ENCODE data around the gene DHH. TPM values are rescaled to one million over a fixed set of nuclear protein-coding genes. Genes with fewer than 3 reads are reported as not detected.

DHH gene
- total RNA-seq, 2 experiments from 2014 or later = 0.06 to 0.17 TPM

DNA sequence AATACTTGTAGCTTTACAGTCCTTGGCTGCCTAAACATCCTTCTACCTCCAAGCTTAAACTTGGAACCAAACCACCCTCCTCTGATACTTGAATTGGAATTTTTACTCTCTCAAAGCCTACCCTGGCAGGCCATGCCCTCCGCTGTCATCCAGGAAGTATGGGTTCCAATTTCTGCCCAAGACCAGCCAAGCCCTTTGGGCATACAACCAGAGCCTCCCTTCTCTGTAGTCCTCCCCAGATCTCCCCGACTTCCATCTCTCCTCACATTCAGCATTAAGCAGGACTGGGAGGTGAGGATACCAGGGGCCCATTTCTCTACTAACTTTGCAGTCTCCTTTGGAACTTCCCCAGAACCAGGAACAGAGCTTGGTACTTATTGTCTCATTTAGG, 369 bp upstream of the DHH start:
- Histone ChIP-seq H3K79me2 (ENCODE audit: insufficient read depth, low read depth, low read length) (no peaks in the 10 kb centered on the region), H4K20me1 (ENCODE audit: insufficient read depth, low read length) (no peaks in the 10 kb centered on the region), H3K36me3 (ENCODE audit: insufficient read depth, low read length) (no peaks in the 10 kb centered on the region), H3K4me2 (ENCODE audit: low read length) (no peak overlapping the region), H3K9me3 (ENCODE audit: low read length) (no peaks in the 10 kb centered on the region), H3K9me2 (ENCODE audit: insufficient read depth, low read length) (no peaks in the 10 kb centered on the region), H3K4me1 (ENCODE audit: insufficient read depth, low read length, poor library complexity, severe bottlenecking) (peaks cover 7% of the 10 kb centered on the region), H3K4me3 (ENCODE audit: low read depth, low read length, poor library complexity, severe bottlenecking) (no peak overlapping the region), H3K27ac (ENCODE audit: low read depth, low read length, poor library complexity, severe bottlenecking) (no peak overlapping the region), H2AFZ (ENCODE audit: low read length) (no peak overlapping the region)
- intact Hi-C loops (cut with micrococcal nuclease; ENCODE audit: unreplicated experiment) = loop anchor here (5.0 kb wide), 1 partner anchor 98 kb away; the partner anchor contains the start of gene DDN
- ChIA-PET POLR2A (interaction anchor here (0.6 kb wide), 3 partner anchors 23 to 199 kb away, joined by 3 to 4 read pairs (median 3); no protein-coding TSS in a partner anchor), CTCF (ENCODE audit: unreplicated experiment) (no interaction called here)
- no peak for DNase-seq (ENCODE audit: low spot score)
- TF ChIP-seq EZH2phosphoT487 (IDR thresholded peaks at IDR 0.05; ENCODE audit: borderline replicate concordance, low read depth, low read length) = no peak
- TF ChIP-seq, protein P1, sequence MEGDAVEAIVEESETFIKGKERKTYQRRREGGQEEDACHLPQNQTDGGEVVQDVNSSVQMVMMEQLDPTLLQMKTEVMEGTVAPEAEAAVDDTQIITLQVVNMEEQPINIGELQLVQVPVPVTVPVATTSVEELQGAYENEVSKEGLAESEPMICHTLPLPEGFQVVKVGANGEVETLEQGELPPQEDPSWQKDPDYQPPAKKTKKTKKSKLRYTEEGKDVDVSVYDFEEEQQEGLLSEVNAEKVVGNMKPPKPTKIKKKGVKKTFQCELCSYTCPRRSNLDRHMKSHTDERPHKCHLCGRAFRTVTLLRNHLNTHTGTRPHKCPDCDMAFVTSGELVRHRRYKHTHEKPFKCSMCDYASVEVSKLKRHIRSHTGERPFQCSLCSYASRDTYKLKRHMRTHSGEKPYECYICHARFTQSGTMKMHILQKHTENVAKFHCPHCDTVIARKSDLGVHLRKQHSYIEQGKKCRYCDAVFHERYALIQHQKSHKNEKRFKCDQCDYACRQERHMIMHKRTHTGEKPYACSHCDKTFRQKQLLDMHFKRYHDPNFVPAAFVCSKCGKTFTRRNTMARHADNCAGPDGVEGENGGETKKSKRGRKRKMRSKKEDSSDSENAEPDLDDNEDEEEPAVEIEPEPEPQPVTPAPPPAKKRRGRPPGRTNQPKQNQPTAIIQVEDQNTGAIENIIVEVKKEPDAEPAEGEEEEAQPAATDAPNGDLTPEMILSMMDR (conservative IDR thresholded peaks at IDR 0.05; ENCODE audit: low read length) = no peak
- BruUV-seq (replicated peaks) = no TSS peak

DNA sequence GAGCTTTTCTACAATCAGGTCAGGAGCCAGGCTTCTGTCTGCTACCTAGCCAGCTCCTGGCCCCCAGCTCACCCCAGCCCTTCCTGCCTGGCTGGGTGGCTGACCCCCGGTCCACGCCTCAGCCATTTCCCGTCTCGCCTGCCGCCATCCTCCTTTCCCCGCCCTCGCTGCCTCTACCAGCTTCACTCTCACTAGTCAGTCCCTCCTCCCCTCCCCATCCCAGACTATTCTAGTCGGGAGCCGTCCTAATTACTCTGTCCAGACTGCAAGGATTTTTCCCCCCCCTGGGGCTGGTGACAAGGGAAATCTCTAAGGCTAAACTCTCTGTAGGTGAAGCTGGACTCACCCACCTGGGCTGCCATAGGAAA, 825 bp downstream of the DHH start:
- Histone ChIP-seq H3K4me3 (ENCODE audit: low read depth, low read length, poor library complexity, severe bottlenecking) (no peak overlapping the region), H3K4me2 (ENCODE audit: low read length) (no peak overlapping the region), H3K27ac (ENCODE audit: low read depth, low read length, poor library complexity, severe bottlenecking) (no peak overlapping the region), H2AFZ (ENCODE audit: low read length) (no peak overlapping the region), H3K9me3 (ENCODE audit: low read length) (no peaks in the 10 kb centered on the region), H3K36me3 (ENCODE audit: insufficient read depth, low read length) (no peaks in the 10 kb centered on the region), H3K9me2 (ENCODE audit: insufficient read depth, low read length) (no peaks in the 10 kb centered on the region), H3K4me1 (ENCODE audit: insufficient read depth, low read length, poor library complexity, severe bottlenecking) (peaks cover 9% of the 10 kb centered on the region), H4K20me1 (ENCODE audit: insufficient read depth, low read length) (no peaks in the 10 kb centered on the region), H3K79me2 (ENCODE audit: insufficient read depth, low read depth, low read length) (no peaks in the 10 kb centered on the region)
- intact Hi-C loops (cut with micrococcal nuclease; ENCODE audit: unreplicated experiment) = no loop called here
- no peak for DNase-seq (ENCODE audit: low spot score)
- TF ChIP-seq, protein P1 (conservative IDR thresholded peaks at IDR 0.05; ENCODE audit: low read length) = no peak
- TF ChIP-seq EZH2phosphoT487 (IDR thresholded peaks at IDR 0.05; ENCODE audit: borderline replicate concordance, low read depth, low read length) = no peak
- BruUV-seq (replicated peaks) = no TSS peak
- POLR2A ChIA-PET = no interaction called here
- CTCF ChIA-PET (ENCODE audit: unreplicated experiment) = interaction anchor here (1.2 kb wide), 1 partner anchor 29 kb away, joined by 3 read pairs; no protein-coding TSS in a partner anchor

DNA sequence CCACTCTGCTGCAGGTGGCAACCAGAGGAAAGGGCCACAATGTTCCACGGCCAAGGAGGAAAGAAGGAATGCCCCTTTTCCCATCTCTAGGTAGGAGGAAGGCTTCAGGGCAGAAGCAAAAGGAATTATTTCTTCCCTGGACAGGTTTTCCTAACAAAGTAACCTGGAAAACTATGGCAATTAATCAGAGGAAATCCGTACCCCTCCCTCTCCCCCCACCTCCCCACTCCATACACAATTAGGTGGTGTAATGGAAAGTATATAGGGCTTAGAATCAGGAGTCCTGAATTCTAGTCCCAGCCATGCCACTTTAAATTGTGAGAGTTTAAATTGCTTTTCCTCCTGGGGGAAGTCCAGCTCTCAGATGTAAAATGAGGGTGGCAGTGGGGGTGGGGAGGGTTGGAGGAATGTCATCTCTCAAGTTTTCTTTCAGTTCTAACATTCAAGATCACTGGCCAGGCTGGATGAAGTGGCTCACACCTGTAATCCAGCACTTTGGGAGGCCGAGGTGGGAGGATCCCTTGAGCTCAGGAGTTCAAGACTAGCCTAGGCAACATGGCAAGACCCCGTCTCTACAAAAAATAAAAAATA, 1.7 kb downstream of the DHH start:
- POLR2A ChIA-PET = no interaction called here
- BruUV-seq (replicated peaks) = no TSS peak
- peaks cover 18% of the 10 kb centered on the region for H3K4me1 ChIP-seq (ENCODE audit: insufficient read depth, low read length, poor library complexity, severe bottlenecking)

More for the DNA sequence above, 1.7 kb downstream of the DHH start:
- no peak overlapping the region for H3K27ac ChIP-seq (ENCODE audit: low read depth, low read length, poor library complexity, severe bottlenecking)
- H3K79me2 ChIP-seq (ENCODE audit: insufficient read depth, low read depth, low read length) = no peaks in the 10 kb centered on the region
- DNase-seq (ENCODE audit: low spot score) = no peak
- no peaks in the 10 kb centered on the region for H3K36me3 ChIP-seq (ENCODE audit: insufficient read depth, low read length)
- intact Hi-C loops (cut with micrococcal nuclease; ENCODE audit: unreplicated experiment) = loop anchor here (1.0 kb wide), 1 partner anchor 29 kb away; no protein-coding TSS in a partner anchor
- no peaks in the 10 kb centered on the region for H4K20me1 ChIP-seq (ENCODE audit: insufficient read depth, low read length)
- H3K4me3 ChIP-seq (ENCODE audit: low read depth, low read length, poor library complexity, severe bottlenecking) = no peak overlapping the region
- no peaks in the 10 kb centered on the region for H3K9me2 ChIP-seq (ENCODE audit: insufficient read depth, low read length)
- no peak overlapping the region for H3K4me2 ChIP-seq (ENCODE audit: low read length)
- TF ChIP-seq, protein P1 (conservative IDR thresholded peaks at IDR 0.05; ENCODE audit: low read length) = no peak
- TF ChIP-seq EZH2phosphoT487 (IDR thresholded peaks at IDR 0.05; ENCODE audit: borderline replicate concordance, low read depth, low read length) = no peak
- H2AFZ ChIP-seq (ENCODE audit: low read length) = no peak overlapping the region
- H3K9me3 ChIP-seq (ENCODE audit: low read length) = no peaks in the 10 kb centered on the region
- CTCF ChIA-PET (ENCODE audit: unreplicated experiment) = interaction anchor here (0.7 to 2.2 kb wide), 4 partner anchors 8 to 23 kb away, joined by 3 to 16 read pairs (median 4); no protein-coding TSS in a partner anchor
